Mucosa of gallbladder (tissue), 1 donor: Measurements from ENCODE around the gene UNC5A. TPM values are rescaled to one million over a fixed set of nuclear protein-coding genes. Genes with fewer than 3 reads are reported as not detected.

Source experiments
- DNase-seq: peaks from one replicate; pipeline ENCODE4 v3.0.0-alpha.2; 2020; ENCODE audit warnings: low spot score
- total RNA-seq: library from RNA; stranded (reverse); gene quantifications from one replicate; pipeline ENCODE4 v1.2.1, GENCODE V29; 2021
- donor health status: DM: no; HTN: no; CAD: no.

The UNC5A gene
- total RNA-seq, 1 donor from 2014 or later, result 0.14 TPM

DNA sequence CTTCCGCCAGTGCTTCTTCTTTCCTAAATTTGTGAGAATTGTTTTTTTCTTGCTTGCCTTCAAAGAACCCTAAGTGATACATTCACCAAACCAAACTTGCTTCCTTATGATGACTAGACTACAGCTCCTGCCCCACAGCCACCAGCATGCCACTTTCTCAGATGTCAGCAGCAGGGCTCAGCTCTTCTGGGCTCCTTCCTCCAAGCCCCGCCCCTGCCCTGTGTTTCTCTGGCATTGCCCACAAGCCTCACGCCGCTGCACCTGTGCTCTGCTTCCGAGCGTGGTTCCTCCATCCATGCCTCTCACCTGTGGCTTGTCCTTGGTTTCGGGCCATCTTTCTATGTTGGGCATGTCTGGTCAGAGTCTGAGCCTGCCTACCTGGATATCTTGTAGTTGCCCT lies 10.6 kb downstream of the UNC5A start:
- DNase-seq, result no peak

DNA sequence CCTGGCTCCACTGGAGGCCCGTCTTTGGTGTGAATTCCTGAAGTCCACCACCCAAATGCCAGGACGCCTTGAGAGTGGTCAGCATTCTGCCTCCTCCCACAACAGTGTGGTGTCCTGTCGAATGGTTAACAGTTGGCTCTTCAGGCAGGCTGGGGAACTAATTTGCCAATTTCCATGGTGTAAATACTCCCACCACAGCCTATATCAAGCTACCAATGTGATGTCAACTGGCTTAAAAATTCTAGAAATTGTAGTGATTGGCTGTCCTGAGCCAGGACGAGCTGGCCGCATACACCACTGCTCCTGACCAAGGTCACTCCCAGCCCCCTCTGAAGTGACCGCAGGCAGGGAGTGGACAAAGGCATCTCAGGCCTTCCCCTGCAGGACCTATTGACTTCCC lies 11.1 kb downstream of the UNC5A start:
- DNase-seq, result no peak

DNA sequence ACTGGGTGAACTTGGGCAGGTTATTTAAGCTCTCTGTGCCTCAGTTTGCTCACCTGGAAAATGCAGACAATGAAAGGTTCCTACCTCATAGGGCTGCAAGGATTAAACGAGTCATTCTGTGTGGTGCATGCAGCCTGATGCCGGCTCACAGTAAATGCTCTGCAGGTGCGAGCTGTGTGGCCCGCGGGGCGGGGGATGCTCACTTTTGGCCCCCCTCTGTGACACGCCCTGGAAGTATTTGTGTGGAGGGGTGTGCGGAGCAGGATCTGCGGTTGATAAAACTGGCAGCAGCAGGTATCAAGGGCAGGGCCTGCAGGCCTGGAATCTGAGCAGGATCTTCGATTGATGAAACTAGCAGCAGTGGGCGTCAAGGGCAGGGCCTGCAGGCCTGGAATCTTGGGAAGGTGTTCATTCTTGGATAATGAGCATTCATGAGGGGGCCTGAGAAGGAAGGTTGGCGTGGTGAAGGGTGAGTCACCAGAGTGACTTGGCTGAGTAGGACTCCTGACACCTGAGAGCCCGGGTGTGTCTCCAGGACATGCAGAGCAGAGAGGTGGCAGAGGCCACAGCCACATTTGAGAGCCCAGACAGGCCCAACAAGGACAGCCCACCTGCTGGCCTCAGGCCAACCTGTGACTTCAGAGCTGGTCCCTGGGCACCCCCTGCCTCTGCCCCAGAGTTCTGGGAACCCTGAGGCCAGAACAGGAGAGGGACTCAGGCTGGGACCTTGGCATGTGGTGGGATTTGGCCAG lies 11.9 kb downstream of the UNC5A start:
- no peak for DNase-seq

DNA sequence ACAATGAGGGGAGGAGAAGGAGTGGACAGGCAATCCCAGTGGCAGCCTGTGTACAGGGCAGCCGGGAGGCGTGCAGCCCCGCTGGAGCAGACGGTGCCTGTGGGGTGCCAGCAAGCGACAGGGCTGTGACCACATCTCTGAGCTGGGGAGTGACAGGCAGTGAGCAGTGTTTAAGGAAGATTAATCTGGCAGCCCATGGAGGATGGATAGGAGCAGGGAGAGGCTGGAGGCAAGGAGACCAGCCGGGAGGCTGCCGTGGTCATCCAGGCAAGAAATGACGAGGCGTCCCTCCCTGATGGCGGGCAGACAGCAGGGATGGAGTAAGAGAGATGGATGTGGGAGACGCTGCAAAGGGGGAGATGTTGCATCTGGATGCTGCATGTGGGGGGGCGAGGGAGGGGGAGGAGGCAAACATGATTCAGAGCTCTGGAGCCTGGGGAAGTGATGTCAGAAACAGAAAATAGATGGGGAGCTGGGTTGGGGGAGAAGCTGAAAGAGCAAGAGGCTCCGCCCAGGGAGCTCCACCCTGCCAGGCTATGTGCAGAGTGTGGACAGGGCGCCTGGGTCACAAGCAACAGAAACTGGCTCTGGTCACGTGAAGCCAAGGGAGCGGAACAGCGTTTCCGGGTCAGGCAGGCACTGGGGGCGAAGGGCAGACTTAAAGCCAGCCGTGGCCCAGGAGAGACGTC lies 12.6 kb downstream of the UNC5A start:
- DNase-seq, result no peak

DNA sequence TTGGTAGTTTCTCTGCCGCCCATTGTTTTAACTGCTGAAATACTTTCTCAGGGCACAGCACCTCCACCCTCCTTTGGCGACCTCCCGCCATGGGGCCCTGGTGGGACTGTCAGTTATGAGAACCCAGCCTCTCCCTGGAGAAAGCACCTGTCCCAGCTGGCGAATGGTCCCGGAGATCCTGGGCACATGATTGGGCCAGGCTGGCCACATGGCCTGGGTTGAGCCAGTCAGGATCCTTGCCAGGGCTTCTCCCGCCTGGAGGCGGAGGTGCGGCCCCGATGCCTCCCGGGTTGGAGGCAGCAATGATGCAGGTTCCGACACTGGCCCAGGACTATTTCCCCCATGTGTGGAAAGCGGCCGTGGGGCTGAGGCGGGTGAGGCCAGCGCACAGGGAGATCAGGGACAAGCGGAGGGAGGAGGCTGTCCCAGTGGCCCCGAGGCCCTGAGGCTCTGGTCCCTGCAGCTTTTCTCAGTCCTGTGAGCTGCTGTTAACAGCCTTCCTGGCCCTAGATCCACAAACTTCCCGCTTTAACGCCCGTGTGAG lies 13.6 kb downstream of the UNC5A start:
- no peak for DNase-seq

DNA sequence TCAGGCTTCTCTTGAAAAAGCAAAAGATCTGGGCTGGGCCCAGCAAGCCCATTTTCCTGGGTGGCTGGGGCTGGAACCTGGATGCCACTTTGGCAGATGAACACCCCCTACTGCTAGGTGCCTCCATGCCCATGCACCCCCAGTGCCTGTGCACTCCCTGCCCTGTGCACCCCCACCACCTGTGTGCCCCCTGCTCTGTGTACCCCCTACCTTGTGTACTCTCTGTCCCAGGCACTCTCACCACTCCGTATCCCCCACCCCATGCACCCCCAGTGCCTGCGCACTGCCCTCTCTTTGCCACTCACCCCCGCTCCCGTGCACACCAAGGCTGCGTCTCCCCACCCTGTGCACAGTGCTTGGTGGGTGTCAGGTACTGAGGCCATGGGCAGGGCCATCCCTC lies 14.2 kb downstream of the UNC5A start:
- no peak for DNase-seq

DNA sequence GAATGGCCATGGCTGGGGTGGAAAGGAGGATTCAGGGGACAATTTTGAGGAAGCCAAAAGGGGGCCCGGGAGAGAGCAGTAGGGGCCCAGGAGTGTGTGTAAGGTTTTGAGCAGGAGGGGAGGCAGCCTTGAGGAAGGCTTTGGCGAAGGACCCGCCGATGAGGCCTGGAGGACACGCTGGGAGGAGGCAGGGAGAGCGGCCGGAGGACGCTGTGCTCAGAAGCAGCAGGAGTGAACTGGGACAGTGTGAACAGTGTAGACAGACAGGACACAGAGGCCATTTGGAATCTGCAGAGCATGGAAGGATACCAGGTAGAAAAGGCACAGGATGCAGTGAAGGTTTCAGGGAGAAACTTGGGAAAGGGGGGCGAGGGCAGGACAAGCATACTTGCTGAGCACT lies 14.9 kb downstream of the UNC5A start:
- no peak for DNase-seq

DNA sequence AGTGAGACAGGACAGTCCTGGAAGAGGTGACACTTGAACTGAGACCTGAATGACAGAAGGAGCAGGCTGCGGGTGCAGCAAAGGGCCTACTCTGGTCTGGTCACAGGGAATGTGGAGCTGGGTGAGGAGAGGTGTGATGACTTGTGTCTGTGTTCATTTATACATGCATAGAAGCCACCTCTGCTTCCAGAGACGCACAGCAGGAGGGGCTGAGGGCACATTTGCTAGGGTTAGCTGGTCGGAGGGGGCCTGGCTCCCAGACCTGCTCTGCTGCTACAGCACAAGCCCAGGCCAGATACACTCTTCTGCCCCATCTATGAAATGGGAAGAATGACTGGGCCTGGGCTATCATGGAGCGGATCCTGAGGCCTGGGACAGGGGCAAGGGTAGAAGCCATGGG lies 15.6 kb downstream of the UNC5A start:
- no peak for DNase-seq

DNA sequence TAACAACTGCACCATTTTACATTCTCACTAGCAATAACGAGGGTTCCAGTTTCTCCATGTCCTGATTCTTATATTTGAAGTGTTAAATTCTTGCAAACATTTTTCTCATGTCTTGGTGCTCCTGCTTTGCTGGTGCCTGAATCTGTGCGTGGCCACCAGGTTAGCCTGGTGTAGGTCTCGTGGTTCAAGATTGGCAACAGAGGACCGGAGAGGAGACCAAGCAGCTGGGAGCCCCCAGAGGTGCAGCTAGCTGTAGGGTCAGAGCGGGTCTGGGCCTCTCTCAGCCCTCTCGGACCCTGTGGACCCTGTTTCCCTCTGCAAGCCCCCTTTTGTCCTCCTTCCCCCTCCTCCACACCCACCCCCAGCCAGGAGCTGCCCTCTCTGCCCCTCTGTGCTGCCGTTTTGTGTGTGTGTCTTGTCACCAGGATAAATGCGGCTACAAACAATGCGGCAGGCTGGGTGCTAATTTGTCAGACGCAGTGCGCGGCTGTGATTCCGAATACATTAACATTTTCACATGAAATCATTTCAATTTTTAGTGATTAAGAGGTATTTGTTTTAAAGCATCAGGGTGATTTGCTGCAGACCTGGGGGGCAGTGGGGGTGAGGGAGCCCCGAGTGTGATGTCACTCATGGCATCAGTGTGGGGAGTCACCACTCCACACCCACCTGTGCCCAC lies 17.5 kb downstream of the UNC5A start:
- DNase-seq, result no peak

DNA sequence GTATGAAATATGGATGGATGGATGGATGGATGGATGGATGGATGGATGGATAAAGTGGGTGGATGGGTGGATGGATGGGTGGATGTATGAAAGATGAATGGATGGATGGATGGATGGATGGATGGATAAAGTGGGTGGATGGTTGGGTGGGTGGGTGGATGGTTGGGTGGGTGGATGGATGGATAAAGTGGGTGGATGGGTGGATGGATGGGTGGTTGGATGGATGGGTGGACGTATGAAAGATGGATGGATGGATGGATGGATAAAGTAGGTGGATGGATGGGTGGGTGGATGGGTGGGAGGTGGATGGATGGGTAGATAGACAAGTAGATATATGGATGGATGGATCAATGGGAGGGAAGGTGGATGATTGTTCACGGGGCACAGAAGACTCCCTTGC lies 19.0 kb downstream of the UNC5A start:
- DNase-seq, result no peak

DNA sequence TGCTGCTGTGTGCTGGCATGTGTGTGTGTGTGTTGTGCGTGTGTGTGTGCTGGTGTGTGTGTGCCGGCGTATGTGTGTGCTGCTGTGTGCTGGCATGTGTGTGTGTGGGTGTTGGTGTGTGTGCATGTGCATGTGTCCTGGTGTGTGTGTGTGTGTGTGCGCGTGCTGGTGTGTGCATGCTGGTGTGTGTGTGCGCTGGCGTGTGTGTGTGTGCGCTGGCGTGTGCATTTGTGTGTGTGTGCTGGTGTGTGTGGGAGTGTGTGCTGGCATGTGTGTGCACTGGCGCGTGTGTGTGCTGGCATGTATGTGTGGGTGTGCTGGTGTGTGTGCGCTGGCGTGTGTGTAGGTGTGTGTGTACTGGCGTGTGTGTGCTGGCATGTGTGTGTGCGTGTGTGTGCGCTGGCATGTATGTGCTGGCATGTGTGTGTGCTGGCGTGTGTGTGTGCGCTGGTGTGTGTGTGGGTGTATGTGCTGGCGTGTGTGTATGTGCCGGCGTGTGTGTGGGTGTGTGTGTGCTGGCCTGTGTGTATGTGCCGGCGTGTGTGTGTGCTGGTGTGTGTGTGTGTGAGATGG lies 20.1 kb downstream of the UNC5A start:
- no peak for DNase-seq

DNA sequence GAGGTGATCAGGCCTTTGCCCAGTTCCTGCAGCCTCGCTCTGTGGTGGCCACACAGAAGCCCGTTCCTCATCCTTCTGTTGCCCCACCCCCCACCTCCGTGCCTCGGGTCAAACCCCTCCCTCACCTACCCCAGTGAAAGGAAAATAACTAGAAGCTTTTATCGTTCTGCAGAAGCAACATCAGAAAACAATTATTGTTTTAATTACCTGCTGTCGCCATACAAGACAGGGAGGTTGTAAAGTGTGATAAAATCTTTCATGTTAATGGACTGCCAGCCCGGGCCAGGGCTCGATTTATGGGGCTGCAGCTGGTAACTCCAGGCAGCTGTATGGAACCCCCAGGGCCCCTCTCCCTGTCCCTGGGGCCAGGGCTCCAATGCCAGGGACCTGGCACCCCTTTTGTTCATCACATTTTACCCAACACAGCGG lies 20.6 kb downstream of the UNC5A start:
- no peak for DNase-seq

DNA sequence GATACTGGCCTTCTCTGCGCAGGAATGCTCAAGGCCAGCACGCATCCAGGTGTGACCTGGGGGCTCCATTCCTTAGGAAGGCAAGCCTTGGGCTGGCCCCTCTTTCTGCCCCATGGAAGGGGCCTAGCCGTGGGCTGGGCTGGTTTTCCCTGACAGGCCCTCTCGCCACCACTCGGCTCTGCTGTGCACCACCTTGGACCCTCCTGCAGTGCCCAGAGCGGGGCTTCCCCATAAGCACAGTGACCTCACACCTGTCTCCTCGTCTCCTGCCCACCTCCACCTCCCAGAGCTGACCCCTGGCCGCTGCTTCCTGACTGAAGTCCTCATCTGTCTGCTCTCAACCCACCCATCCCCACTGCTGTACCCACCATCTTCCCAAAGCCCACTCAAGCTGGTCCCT lies 21.1 kb downstream of the UNC5A start:
- DNase-seq, result no peak

DNA sequence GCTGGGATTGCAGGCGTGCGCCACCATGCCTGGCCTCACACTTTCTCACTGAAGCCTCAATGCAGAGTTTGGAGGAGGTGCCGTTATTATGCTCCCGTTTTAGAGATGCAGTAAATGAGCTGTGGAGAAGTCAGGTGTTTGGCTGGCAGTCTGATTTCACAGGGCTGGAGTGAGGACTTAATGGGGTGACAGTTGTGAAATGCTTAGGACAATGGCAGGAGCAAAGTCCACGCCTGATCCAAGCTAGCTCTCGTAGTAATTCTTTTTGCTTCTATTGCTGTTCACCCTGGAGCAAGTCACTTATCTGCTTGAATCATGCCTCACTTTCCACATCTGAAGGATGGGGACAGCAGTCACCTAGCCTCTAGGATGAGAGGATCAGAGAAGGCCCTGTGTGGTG lies 21.8 kb downstream of the UNC5A start:
- no peak for DNase-seq

DNA sequence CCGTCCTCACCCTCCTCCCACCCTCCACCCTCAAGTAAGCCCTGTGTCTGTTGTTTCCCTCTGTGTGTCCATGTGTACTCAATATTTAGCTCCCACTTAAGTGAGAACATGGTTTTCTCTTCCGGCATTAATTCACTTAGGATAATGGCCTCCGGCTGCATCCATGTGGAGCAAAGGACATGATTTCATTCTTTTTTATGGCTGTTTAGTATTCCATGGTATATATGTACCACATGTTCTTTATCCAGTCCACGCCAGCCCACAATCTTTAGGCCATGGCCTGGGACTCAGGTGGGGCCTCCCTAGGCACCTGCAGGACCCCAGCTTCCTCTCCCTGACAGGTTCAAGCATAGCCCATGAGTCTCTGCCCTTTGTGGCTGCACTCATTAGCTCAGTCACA lies 22.9 kb downstream of the UNC5A start:
- no peak for DNase-seq

DNA sequence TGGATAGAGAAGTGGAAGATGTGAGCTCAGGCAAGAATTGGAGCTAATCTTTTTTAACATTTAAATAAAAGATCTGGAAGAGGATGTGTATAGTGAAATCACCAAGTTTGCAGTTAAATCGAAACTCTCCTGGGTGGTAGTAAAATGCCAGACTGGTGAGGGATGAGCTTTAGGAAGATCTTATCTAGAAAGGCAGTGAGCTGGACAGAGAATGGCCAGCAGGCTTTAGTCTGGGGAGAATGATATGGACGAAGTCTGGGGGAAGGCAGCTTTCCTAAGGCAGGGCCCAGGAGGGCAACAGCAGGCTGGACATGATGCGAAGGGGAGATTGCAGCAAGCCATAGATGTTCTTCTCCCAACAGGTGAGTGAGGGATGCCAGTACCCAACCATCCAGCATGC lies 25.6 kb downstream of the UNC5A start:
- no peak for DNase-seq

DNA sequence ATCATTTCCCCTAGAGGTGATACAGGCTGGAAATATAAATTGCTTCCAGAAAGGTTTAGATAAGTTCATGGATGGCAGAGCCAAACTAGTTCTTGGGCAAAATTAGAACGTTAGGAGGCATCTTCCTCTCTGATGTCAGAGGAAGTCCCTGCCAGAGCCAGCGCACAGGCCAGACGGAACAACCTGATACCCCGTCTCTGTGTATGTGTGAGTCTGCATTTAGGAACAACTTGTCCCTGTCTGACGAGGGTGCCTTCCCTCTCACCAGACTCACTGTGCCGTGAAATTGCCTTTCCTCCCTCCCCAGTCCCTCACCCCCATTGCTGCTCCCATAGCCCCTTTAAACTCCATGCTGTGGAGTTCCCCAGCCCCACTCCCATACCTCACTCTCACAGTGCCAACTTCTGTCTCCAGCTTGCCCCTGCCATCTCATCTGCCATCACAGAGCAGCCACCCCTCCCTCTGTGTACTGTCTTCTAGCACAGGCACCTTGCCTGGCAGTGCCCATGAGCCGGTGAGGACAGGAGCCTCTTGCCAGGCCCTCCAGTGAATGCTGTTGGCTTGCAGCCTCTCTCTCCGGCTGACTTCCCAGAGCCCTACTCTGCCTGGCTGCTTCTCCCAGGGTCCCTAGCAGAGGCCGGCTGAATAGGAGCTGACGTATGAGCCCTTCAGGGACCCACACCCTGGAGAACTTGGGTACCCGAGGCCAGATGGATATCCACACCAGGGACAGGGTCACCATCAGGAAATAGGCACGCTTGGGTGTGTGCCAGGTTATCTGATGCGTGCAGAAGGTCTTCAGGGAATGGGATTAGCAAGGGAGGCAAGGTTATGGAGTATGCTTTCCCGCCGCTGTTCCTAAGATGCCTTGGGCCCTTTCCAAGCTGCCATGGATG lies 26.7 kb downstream of the UNC5A start:
- no peak for DNase-seq

DNA sequence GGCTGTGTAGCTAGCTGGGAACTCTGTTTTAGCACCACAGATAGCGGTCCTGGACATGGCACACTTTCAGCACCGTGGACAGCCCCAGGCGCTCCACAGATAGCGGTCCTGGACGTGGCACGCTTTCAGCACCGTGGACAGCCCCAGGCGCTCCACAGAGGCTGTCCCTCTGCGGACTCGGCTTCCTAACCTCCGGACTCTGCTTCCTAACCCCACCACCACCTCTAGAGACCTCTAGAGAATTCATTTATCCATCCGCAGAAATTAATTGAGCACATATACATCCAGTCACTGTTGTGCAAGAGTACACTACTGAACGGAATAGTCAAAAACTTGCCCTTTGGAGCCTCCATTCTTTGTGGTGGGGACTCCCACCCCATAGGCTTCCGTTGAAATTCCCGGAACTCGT lies 27.4 kb downstream of the UNC5A start:
- peak; percentile 93 for DNase-seq

DNA sequence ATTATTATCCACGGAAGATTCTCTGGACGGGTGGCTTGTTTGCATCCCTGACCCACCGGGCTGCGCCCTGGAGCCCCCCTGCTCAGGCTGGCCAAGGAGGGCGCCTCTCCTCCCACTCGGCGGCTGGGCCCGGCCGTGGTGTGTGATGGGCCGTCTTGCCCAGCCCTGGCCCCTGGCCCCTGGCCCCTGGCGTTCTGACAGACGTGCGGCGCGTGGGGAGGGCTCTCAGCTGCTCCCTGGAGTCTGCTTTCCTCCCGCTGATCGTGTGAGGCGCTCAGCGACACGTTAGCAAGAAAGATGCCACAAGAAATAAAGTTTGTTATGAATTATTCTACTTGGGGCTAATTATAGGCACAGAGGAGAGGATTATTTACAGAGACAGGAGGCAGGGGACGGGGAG lies 33.3 kb downstream of the UNC5A start:
- DNase-seq, result no peak

DNA sequence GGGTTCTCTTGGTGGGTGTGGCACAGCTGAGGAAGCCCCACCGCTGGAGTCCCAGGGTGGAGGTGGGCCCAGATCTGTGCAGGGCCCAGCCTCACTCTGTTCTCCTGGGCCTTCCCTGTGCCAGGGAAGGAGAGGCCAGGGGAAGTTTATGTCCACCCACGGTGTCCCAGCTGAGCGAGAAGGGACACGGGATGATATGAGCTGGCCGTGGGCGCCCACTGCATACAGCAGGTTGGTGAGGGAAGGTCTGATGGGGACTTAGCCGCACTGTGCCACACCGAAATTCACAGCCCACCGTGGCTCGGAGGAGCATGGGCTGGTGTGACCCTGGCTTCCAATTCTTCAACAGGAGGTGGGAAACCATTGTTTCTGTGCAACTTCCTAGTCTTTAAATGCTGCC lies 33.9 kb downstream of the UNC5A start:
- no peak for DNase-seq

DNA sequence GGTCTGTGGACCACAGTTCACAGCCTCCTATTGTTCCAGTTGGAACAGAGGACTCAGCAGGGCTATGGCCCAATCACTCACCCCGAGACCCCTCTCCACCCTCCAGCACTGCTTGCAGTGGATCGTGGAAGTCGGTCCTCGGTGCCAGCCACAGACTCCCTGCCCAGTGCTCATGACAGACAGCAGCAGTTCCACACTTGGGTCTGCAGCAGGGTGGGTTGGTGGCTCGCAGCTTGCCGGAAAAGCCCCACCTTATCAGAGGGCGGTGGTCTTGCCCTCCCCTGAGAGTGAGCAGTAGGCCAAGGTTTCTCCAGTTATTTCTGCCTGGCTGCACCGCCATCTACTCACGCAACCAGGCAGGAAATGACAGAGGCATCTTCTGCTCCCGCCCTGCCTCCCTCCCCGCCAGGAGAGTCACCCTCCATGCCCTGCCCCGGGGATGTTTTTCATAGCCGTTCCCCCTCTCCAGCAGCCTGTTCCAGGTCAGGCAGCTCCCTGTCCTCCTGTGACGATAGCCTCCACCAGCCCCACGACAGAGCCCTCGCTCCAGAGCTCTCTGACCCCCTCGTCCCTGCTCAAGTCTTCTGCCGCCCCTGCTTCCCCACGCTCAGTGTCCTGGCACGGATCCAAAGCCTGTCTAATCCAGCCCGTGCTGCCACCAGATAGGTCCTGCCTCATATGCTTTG lies 34.5 kb downstream of the UNC5A start:
- no peak for DNase-seq
